GM12891 (cell line): ENCODE results near the gene SPRED3.

ENCODE experiments used
- DNase-seq: peaks from one replicate; pipeline ENCODE4 v3.0.0; 2011; ENCODE audit warnings: low spot score; ENCODE audit not compliant: insufficient read length
- FAIRE-seq: peaks from 2 replicates; lab custom pipeline; 2011; peaks lifted over from hg19 to GRCh38; lab: Jason Lieb, UNC
- PAX5 ChIP-seq: IDR thresholded peaks from 2 replicates; pipeline ENCODE4 v1.6.1; 2011; ENCODE audit warnings: low read length, moderate library complexity, mild to moderate bottlenecking; ENCODE audit not compliant: insufficient read depth, severe bottlenecking
- POLR2A ChIP-seq: IDR thresholded peaks from 2 replicates; pipeline ENCODE4 v1.6.1; 2011; ENCODE audit warnings: low read depth, low read length, control low read depth
- POLR2AphosphoS5 ChIP-seq: IDR thresholded peaks from 2 replicates; pipeline ENCODE4 v1.6.1; 2011; ENCODE audit warnings: low read depth, low read length, control low read depth
- POU2F2 ChIP-seq: IDR thresholded peaks from 2 replicates; pipeline ENCODE4 v1.6.1; 2011; ENCODE audit warnings: low read depth, mild to moderate bottlenecking, control low read depth, low read length, moderate library complexity
- SPI1 ChIP-seq: IDR thresholded peaks from 2 replicates; pipeline ENCODE4 v1.6.1; 2011; ENCODE audit warnings: low read depth, low read length, control low read depth
- TAF1 ChIP-seq: IDR thresholded peaks from 2 replicates; pipeline ENCODE4 v1.6.1; 2011; ENCODE audit warnings: low read depth, low read length, control low read depth

SPRED3 gene

GRCh38 chr19:38443458-38443999 lies 55.0 kb downstream of the SPRED3 start:
- DNase-seq (no peak), FAIRE-seq (peak; percentile 5)
- TF ChIP-seq POLR2AphosphoS5 (no peak), POLR2A (no peak), PAX5 (no peak), TAF1 (no peak), POU2F2 (no peak), SPI1 (no peak)

GRCh38 chr19:38444026-38444425 lies 55.5 kb downstream of the SPRED3 start:
- no peak for DNase-seq
- TF ChIP-seq TAF1 = no peak
- no peak for TF ChIP-seq POLR2AphosphoS5
- no peak for TF ChIP-seq POU2F2
- no peak for TF ChIP-seq POLR2A
- no peak for TF ChIP-seq PAX5
- no peak for TF ChIP-seq SPI1
- no peak for FAIRE-seq

DNA sequence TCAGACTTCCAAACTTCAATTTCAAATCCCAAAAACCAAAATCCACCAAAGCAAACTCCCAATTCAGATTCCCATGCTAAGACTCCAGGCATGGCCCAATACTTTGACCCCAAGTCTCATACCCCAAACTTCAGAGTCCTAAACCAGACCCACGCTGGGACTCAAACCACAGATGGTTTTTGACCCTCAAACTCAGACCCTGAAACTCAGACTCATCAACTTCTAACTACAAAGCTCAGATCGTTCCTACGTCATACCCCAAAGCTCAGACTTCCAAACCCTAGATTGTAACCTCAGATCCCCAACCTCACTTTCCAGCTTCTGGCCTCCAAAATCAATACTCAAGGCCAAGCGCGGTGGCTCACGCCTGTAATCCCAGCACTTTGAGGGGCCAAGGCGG lies 56.9 kb downstream of the SPRED3 start:
- DNase-seq = no peak
- no peak for FAIRE-seq
- TF ChIP-seq SPI1 (no peak), POLR2AphosphoS5 (no peak), PAX5 (no peak), POLR2A (no peak), TAF1 (no peak), POU2F2 (no peak)

- DNase-seq = no peak
- no peak for TF ChIP-seq POLR2AphosphoS5
- TF ChIP-seq POU2F2 = no peak
- TF ChIP-seq POLR2A = no peak
- TF ChIP-seq PAX5 = no peak
- FAIRE-seq = no peak
Observed at GRCh38 chr19:38448225-38448624, 59.7 kb downstream of the SPRED3 start.
